Measurements from ENCODE around the gene DGKE.

The DGKE gene

GRCh38 chr17:56849131-56849530, 15.2 kb downstream of the DGKE start:
- DNase-seq (ENCODE audit: low read depth): no peak

GRCh38 chr17:56850591-56850990, 16.6 kb downstream of the DGKE start:
- DNase-seq (ENCODE audit: low read depth): no peak

GRCh38 chr17:56851008-56851407, 17.1 kb downstream of the DGKE start:
- DNase-seq (ENCODE audit: low read depth): no peak

- no peak for DNase-seq (ENCODE audit: low read depth)
Observed at GRCh38 chr17:56861899-56862298, 27.9 kb downstream of the DGKE start.

- no peak for DNase-seq (ENCODE audit: low read depth)
Observed at GRCh38 chr17:56863974-56864373, 30.0 kb downstream of the DGKE start.

- DNase-seq (ENCODE audit: low read depth): no peak
Observed at GRCh38 chr17:56866076-56866475, 32.1 kb downstream of the DGKE start.

- no peak for DNase-seq (ENCODE audit: low read depth)
Observed at GRCh38 chr17:56866496-56866895, 32.5 kb downstream of the DGKE start.

GRCh38 chr17:56867948-56868376, 34.0 kb downstream of the DGKE start:
- no peak for DNase-seq (ENCODE audit: low read depth)

- DNase-seq (ENCODE audit: low read depth): no peak
Observed at GRCh38 chr17:56868716-56869115, 34.8 kb downstream of the DGKE start.

GRCh38 chr17:56870081-56870651, 36.2 kb downstream of the DGKE start:
- DNase-seq (ENCODE audit: low read depth): no peak

- no peak for DNase-seq (ENCODE audit: low read depth)
Observed at GRCh38 chr17:56876766-56877179, 42.8 kb downstream of the DGKE start.

- DNase-seq (ENCODE audit: low read depth): no peak
Observed at GRCh38 chr17:56879280-56879679, 45.3 kb downstream of the DGKE start.

GRCh38 chr17:56880133-56880532, 46.2 kb downstream of the DGKE start:
- no peak for DNase-seq (ENCODE audit: low read depth)

GRCh38 chr17:56880571-56880970, 46.6 kb downstream of the DGKE start:
- DNase-seq (ENCODE audit: low read depth): no peak

GRCh38 chr17:56881685-56882295, 47.8 kb downstream of the DGKE start:
- no peak for DNase-seq (ENCODE audit: low read depth)

GRCh38 chr17:56883616-56884015, 49.7 kb downstream of the DGKE start:
- DNase-seq (ENCODE audit: low read depth): no peak

- no peak for DNase-seq (ENCODE audit: low read depth)
Observed at GRCh38 chr17:56884483-56885311, 50.7 kb downstream of the DGKE start.

GRCh38 chr17:56885312-56885657, 51.3 kb downstream of the DGKE start:
- no peak for DNase-seq (ENCODE audit: low read depth)

GRCh38 chr17:56886288-56886731, 52.4 kb downstream of the DGKE start:
- no peak for DNase-seq (ENCODE audit: low read depth)

GRCh38 chr17:56887105-56887504, 53.2 kb downstream of the DGKE start:
- DNase-seq (ENCODE audit: low read depth): no peak

- DNase-seq (ENCODE audit: low read depth): no peak
Observed at GRCh38 chr17:56887552-56888467, 53.9 kb downstream of the DGKE start.

GRCh38 chr17:56890390-56890789, 56.4 kb downstream of the DGKE start:
- no peak for DNase-seq (ENCODE audit: low read depth)
